Heart left ventricle (tissue), 13 donors: ENCODE measurements around the gene NDUFS1.

Source experiments
- CTCF ChIP-seq, 12 donors: fragments of 200-600 bp; sonication (generic) in 4 of 12; IDR thresholded peaks; one replicate each; pipeline versions ENCODE4 v1.5.0 to v1.8.0; 2018 to 2022; ENCODE audit warnings: antibody characterized with exemption in 12 of 12, mild to moderate bottlenecking in 5 of 12
- POLR2A ChIP-seq, 2 donors: fragments of 450-650 bp; IDR thresholded peaks; one replicate each; pipeline ENCODE4 v1.6.1; 2017; ENCODE audit warnings: antibody characterized with exemption in 2 of 2, mild to moderate bottlenecking in 2 of 2, moderate library complexity in 2 of 2
- donor health status: ischemic (EF 13 %, LVEDD 7.1; RV severe dilation, severe dysfunction).
- donor health status: DM: no; HTN: yes; CAD: no.
- donor health status: DM: no; HTN: no; CAD: no.
- donor health status: ischemic (EF 25% LVEDD 6.9; RV normal size, moderate dysfunction).
- donor health status: ischemic (EF 25% LVEDD 5.7; RV mildly dilated, moderate dysfunction).
- donor health status: ischemic (EF 35%, LVEDD 5.7; RV mildly dilated, moderate dysfunction).
- donor health status: nonischemic (EF 11% LVEDD 7.7; RV severe dilation, severe dysfunction).
- donor health status: DM: yes; HTN: yes; CAD: no.
- donor health status: PGD.
- donor health status: ischemic (EF 29% LVEDD 5.4; RV normal size, mild dysfunction).
- donor health status: nonischemic (EF 23%, LVEDD 6.1; RV moderate dilation, normal function).

- TF ChIP-seq CTCF (IDR thresholded peaks at IDR 0.05): no peak
- TF ChIP-seq POLR2A (IDR thresholded peaks at IDR 0.05): no peak
These were observed 33.3 kb downstream of the NDUFS1 start for GRCh38 chr2:206125901-206126300.
